Smooth muscle cell (in vitro differentiated cells): ENCODE results near the gene CPLX3. TPM values are rescaled to one million over a fixed set of nuclear protein-coding genes. Genes with fewer than 3 reads are reported as not detected.
A peak's percentile ranks its signal among the peaks of the same experiment; 100 is the strongest.

ENCODE experiments used
- DNase-seq: peaks from one replicate; lab custom pipeline; 2025; ENCODE audit not compliant: unreplicated experiment; lab: John Stamatoyannopoulos, UW
- H2AFZ ChIP-seq: fragments of 200-600 bp; sonication (generic); 2 replicates; pipeline ENCODE4 v1.6.0; 2016; ENCODE audit warnings: antibody characterized with exemption, low read depth, mild to moderate bottlenecking
- H3F3A ChIP-seq: fragments of 200-600 bp; sonication (generic); 2 replicates; pipeline ENCODE4 v1.6.0; 2017; ENCODE audit warnings: antibody characterized with exemption, low read depth
- H3K27ac ChIP-seq: fragments of 200-600 bp; sonication (generic); 2 replicates; pipeline ENCODE4 v1.5.1; 2016; ENCODE audit warnings: low read depth, mild to moderate bottlenecking
- H3K27me3 ChIP-seq: fragments of 200-600 bp; sonication (generic); 2 replicates; pipeline ENCODE4 v1.6.1; 2016; ENCODE audit warnings: low read depth, mild to moderate bottlenecking
- H3K36me3 ChIP-seq: fragments of 200-600 bp; sonication (generic); 2 replicates; pipeline ENCODE4 v1.5.1; 2016; ENCODE audit warnings: low read depth
- H3K4me1 ChIP-seq: fragments of 200-600 bp; sonication (generic); 2 replicates; pipeline ENCODE4 v1.5.1; 2016; ENCODE audit warnings: low read depth
- H3K4me2 ChIP-seq: fragments of 200-600 bp; sonication (generic); 2 replicates; pipeline ENCODE4 v1.6.0; 2016; ENCODE audit warnings: mild to moderate bottlenecking
- H3K4me3 ChIP-seq: fragments of 200-600 bp; sonication (generic); 2 replicates; pipeline ENCODE4 v1.5.1; 2016; ENCODE audit warnings: mild to moderate bottlenecking
- H3K79me2 ChIP-seq: fragments of 200-600 bp; sonication (generic); 2 replicates; pipeline ENCODE4 v1.6.0; 2016; ENCODE audit warnings: low read depth, mild to moderate bottlenecking
- H3K9ac ChIP-seq: fragments of 200-600 bp; sonication (generic); 2 replicates; pipeline ENCODE4 v1.6.0; 2016; ENCODE audit warnings: low read depth
- H3K9me3 ChIP-seq: fragments of 200-600 bp; sonication (generic); replicated peaks from 2 replicates; pipeline ENCODE4 v1.5.1; 2016; ENCODE audit warnings: low read depth
- H4K20me1 ChIP-seq: fragments of 200-600 bp; sonication (generic); 2 replicates; pipeline ENCODE4 v1.6.0; 2016; ENCODE audit warnings: low read depth
- CTCF ChIP-seq: fragments of 200-600 bp; sonication (generic); IDR thresholded peaks from 2 replicates; pipeline ENCODE4 v1.5.1; 2017; ENCODE audit warnings: borderline replicate concordance, mild to moderate bottlenecking, antibody characterized with exemption; ENCODE audit not compliant: insufficient read depth, poor library complexity, severe bottlenecking
- WGBS: methylation state at CpG from one replicate; pipeline ENCODE4 v1.1.7; 2016; ENCODE audit warnings: low lambda C conversion rate; 5-methylcytosine and 5-hydroxymethylcytosine counted together
- polyA plus RNA-seq: library from polyadenylated mRNA; unstranded; fragments of >200 nt; fragmentation: Nextera tagmentation; extraction: Ambion mirVana; gene quantifications from 2 replicates; pipeline ENCODE4 v1.2.1, GENCODE V29; 2016
- total RNA-seq: library from RNA; depleted of rRNA; stranded (reverse); fragments of >200 nt; gene quantifications from 2 replicates; pipeline ENCODE4 v1.2.3, GENCODE V29; 2014

CPLX3 gene
- total and polyA plus RNA-seq, 2 experiments from 2014 or later, result 0.22 TPM; not detected in 1

DNA sequence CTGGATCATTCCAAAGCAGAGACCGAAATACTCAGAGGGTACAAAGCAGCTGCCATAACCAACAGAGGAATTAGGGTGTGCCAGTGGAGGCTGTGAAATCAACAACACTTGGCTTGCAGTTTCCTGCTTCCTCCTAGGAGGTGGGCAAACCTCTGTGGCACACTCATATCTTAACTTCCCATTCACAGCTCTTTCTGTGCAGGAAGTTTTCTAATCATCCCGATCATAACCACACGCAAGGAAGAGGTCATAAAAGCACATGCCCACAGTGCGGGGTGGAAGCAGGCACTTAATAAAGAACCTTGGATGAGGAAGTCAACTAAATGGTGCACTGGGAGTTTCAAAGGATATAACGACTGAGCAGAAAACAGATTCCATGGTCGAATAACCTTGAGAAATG, 41.6 kb downstream of the CPLX3 start:
- Histone ChIP-seq H3K9ac (no peak overlapping the region), H3K4me3 (no peak overlapping the region), H4K20me1 (peaks cover 92% of the 10 kb centered on the region), H3K4me1 (peaks cover 8% of the 10 kb centered on the region), H3K27me3 (no peaks in the 10 kb centered on the region), H3K4me2 (no peak overlapping the region), H3K36me3 (no peaks in the 10 kb centered on the region), H2AFZ (no peak overlapping the region), H3F3A (no peaks in the 10 kb centered on the region), H3K9me3 (no peaks in the 10 kb centered on the region), H3K27ac (no peak overlapping the region), H3K79me2 (peaks cover 80% of the 10 kb centered on the region)
- TF ChIP-seq CTCF, result no peak
- DNase-seq, result no peak
- 94% methylated on average over 6 of the region's 6 CpGs for WGBS

DNA sequence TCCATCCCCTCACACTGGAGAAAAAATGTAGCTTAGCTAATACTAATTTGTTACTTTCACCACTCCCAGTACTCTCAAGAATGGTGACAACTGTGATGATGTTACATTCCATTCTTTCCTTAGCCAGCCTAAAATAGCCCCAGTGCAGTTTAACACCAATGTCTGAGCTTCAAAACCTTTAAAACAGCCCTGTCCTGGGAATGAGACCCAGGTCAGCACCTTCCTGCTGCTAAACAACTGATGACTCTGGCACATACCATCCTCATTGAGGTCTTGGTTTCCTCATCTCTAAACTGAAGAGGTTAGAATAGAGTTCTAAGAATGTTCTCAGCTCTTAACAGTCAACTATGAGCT, 42.9 kb downstream of the CPLX3 start:
- Histone ChIP-seq H4K20me1 (peaks cover 81% of the 10 kb centered on the region), H3K79me2 (peaks cover 74% of the 10 kb centered on the region), H3K4me3 (no peak overlapping the region), H3K9ac (no peak overlapping the region), H2AFZ (no peak overlapping the region), H3K4me2 (peak overlapping the region; percentile 15), H3F3A (no peaks in the 10 kb centered on the region), H3K9me3 (no peaks in the 10 kb centered on the region), H3K27me3 (no peaks in the 10 kb centered on the region), H3K4me1 (peaks cover 11% of the 10 kb centered on the region), H3K27ac (peak overlapping the region; percentile 37), H3K36me3 (no peaks in the 10 kb centered on the region)
- DNase-seq, result no peak
- no peak for TF ChIP-seq CTCF

DNA sequence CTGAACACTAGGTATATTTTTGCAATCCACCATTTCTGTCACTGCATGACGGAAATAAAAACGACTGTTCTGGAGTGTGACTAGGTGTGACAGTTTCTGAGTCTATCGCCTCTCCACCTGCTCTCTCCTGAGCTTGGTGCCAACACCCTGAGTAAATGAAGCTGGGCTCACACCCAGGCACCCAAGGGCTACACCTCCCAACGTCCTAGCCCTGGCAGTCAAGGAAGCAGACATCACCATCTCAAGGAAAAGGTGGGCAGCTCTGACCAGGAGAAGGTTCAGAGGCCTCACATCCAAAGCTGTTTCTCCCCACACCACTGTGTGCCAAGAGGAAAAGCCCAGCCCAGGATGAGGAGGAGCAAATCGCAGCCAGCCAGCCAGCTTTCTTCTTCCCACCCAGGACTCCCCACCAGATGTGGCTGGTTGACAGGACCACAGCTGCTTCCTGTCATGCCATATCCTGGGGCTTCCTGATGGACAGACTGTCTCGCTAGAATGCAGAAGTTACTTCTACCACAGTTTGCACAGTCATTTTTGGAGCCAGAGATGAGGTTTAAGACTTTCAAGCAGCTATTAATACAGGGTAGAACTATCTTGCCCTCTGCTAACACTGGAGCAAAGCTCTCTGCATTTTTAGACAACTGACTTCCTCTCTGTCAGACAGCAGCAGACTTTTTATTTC, 43.4 kb downstream of the CPLX3 start:
- Histone ChIP-seq H3K27me3 (no peaks in the 10 kb centered on the region), H3K9me3 (no peaks in the 10 kb centered on the region), H2AFZ (no peak overlapping the region), H4K20me1 (peaks cover 77% of the 10 kb centered on the region), H3K4me2 (peak overlapping the region; percentile 15), H3K9ac (no peak overlapping the region), H3F3A (no peaks in the 10 kb centered on the region), H3K4me3 (no peak overlapping the region), H3K4me1 (peaks cover 11% of the 10 kb centered on the region), H3K27ac (peak overlapping the region; percentile 37), H3K79me2 (peaks cover 70% of the 10 kb centered on the region), H3K36me3 (no peaks in the 10 kb centered on the region)
- no peak for TF ChIP-seq CTCF
- WGBS, result 73% methylated on average over 6 of the region's 6 CpGs
- DNase-seq, result no peak

GRCh38 chr15:74870436-74871215, 44.2 kb downstream of the CPLX3 start:
- H3K9me3 ChIP-seq, result no peaks in the 10 kb centered on the region
- DNase-seq, result no peak
- H3K36me3 ChIP-seq, result no peaks in the 10 kb centered on the region
- H2AFZ ChIP-seq, result no peak overlapping the region
- no peaks in the 10 kb centered on the region for H3F3A ChIP-seq
- no peak for TF ChIP-seq CTCF
- no peak overlapping the region for H3K4me3 ChIP-seq
- H3K27me3 ChIP-seq, result no peaks in the 10 kb centered on the region
- H3K4me1 ChIP-seq, result peaks cover 11% of the 10 kb centered on the region
- peaks cover 62% of the 10 kb centered on the region for H3K79me2 ChIP-seq
- WGBS, result 34% methylated on average over 6 of the region's 6 CpGs
- peaks cover 71% of the 10 kb centered on the region for H4K20me1 ChIP-seq
- H3K4me2 ChIP-seq, result peak overlapping the region; percentile 15
- H3K27ac ChIP-seq, result peak overlapping the region; percentile 8
- H3K9ac ChIP-seq, result no peak overlapping the region
